ENCODE data around the gene TMC1.
"Not testable (repeated sequence)": the region's sequence is repeated elsewhere in the genome, so short reads cannot be mapped to it uniquely, and the experiment has no call there.

Gene TMC1

DNA sequence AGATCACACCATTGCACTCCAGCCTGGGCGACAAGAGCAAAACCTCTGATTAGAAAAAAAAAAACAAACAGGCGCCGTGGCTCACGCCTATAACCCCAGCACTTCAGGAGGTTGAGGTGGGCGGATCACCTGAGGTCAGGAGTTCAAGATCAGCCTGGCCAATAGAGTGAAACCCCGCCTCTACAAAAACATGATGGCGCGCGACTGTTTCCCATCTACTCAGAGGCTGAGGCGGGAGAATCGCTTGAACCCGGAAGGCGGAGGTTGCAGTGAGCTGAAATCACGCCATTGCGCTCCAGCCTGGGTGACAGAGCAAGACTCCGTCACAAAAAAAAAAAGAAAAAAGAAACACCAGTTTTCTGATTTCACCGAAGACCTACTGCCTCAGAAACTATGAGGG is at the start of gene TMC1:
Gene TMC1, plus strand, starts transcription at position 193 of the 400 bp plus-strand sequence. CDS start 127,041 bp downstream, outside the sequence.
- DNase-seq (ENCODE audit: low spot score): not testable (repeated sequence)

DNA sequence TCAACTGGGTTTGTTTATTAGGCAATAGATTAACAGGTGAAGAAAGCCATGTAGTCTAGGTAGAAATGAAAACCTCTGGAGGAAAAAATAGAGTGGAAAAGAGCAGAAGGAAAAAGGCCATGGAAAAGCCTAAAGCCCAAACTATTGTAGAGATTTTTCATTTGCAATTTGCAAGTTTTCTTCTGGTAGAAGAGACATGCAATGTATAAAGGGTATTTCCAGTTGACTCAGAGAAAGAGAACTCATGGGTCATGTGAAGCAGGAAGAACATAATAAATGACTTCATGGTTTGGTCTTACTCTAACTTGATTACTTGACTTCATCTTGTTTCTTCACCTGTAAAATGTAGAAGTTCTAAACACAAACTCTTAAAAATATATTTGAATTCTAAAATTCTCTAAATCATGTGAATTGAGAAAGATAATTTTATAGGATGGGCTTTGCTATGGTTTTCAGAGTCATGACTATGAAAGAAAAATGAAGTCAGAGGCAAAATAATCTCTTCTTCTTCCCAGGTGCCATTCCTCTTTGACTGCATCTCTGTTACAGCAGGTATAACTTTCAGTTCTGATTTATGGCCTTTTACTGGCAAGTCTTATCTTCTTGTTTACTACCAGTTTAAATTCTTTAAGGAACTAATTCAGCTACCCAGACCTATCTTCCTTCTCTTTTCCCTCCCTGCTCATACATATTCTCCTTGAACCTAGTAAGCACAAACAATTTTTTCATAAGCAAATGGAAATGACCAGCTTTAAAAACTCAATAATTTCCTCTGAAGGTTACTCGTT is 47.7 kb upstream of the TMC1 start:
- DNase-seq (ENCODE audit: low spot score): no peak

DNA sequence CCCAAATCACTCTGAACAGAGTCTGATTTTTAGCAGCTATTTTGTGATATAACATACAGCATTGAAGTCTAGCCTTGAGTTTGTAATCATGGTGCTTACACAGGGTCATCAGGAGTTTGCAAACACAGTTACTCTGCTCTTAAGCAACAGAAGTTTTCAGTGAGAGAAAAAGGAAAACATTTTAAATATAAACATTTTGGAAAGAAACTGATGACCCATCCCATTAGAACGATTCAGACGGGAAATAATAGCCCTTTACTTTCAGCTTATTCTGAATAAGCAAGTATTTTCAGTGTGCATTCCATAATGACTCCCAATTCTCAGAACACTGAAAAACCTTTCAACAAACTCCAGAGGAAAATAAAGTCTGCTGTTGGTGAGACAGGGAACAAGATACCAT is 46.7 kb upstream of the TMC1 start:
- DNase-seq (ENCODE audit: low spot score): no peak

DNA sequence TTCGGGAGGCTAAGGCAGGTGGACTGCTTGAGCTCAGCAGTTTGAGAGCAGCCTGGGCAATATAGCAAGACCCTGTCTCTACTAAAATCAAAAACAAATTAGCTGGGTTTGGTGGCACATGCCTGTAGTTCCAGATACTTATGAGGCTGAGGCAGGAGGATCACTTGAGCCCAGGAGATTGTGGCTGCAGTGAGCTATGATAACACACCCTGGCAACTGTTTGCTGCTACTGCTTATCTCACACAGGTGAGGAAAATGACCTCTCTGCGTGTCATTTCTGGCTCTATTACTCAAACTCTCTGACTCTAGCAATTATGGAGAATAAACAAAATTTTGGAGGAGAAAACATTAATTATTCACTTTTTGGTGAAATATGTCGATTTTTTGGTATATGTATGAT is 45.3 kb upstream of the TMC1 start:
- DNase-seq (ENCODE audit: low spot score): no peak

DNA sequence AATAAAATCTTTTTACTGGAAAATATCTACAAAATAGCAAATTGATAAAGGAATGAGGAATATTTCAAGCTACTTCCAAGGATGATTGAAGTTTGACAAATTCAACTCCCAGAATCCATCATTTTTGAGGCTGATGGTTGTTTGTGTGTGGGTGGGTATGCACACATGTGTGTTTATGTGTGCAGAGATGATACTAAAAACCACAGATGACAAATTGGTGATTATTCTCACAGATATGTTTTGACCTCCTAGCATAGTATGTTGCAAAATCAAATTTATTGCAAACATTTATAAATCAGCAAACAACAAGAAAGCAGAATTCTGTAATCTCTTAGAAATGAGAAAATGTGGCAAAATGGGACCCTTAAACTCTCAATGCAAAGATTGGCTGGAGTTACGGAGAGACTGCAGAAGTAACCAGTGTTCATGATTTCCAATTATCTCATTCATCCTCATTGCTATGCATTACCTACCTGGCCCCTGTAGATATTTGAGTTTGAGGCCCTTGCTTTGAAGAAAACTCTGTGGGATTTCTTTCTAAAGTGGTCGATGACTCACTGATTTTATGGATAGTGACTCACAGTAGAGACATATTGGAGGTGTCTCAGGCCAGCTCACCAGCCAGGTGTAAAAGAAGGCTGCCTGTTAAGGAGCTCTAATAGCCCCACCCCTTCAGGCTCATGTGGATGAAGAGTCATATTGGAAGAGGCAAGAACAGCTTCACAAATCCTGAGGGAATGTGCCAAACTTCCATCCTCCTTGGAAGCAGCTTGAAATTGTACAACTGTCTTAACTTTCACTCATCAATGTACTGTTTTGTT is 44.6 kb upstream of the TMC1 start:
- DNase-seq (ENCODE audit: low spot score): peak; percentile 98

DNA sequence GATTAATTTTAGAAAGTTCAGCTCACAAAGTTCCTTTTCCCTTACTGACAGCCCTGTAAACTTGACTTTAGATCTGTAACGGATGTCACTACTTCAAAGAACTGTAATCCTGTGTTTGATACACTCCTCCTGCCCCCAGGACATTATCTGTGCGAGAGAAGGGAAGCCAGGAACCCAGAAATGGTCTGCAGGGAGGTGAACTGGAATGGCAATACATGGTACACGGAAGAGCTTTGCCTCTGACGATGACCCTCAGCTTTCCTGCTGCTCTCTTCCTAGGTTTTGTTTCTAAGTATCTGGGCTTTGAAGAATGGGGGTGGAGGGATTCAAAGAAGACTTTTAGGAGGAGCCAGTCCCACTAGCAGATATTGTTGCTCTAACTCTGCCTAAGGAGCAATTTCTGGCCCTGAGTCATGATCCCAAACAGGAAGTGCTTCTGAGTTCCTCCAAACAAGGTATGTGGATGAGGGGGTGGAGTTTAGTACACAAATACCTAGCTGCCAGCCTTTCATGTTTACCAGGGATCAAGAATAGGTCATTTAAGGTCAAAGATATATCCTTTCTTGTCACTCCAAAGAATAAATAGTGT is 43.4 kb upstream of the TMC1 start:
- peak; percentile 97 for DNase-seq (ENCODE audit: low spot score)

DNA sequence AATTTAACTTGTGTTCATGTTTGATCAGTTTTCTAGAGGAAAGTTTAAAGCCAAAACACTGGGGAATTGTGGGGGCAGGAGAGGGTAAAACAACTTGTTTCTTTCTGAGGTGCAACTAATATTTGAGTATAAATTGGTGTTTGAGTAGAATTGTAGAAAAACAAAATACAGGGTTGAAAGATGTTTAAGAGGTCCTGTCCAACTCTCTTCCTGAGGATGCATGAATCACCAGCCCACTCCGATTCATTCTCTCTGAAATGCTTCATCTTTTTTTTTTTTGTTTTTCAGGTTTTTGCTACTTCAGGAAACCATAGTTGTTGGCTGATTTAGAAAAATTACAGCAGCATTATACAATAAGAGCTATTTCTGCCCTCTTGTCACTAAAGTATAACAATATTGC is 42.4 kb upstream of the TMC1 start:
- no peak for DNase-seq (ENCODE audit: low spot score)

DNA sequence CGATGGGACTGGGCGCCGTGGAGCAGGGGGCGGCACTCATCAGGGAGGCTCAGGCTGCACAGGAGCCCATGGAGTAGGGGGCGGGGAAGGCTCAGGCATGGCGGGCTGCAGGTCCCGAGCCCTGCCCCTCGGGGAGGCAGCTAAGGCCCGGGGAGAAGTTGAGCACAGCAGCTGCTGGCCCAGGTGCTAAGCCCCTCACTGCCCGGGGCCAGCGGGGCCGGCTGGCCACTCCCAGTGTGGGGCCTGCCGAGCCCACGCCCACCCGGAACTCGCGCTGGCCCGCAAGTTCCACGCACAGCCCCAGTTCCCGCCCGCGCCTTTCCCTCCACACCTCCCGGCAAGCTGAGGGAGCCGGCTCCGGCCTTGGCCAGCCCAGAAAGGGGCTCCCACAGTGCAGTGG is 41.1 kb upstream of the TMC1 start:
- not testable (repeated sequence) for DNase-seq (ENCODE audit: low spot score)

DNA sequence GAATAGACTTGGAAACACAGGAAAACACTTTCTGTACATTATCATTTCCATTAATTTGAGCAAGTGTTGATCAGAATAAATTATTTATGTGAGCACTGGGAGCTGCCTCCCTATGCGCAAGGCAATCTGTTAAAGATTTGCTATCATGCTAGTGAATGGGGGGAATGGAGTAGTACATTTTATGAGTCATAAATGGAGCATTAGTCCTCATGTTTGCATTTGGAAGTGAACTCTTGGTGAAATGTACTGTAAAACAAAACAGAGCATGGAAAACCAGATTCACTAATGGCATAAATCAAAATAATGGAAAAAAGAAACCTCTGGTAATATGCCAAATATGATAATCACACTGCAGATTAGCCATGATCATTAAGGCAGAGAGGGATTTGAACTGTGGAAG is 40.5 kb upstream of the TMC1 start:
- no peak for DNase-seq (ENCODE audit: low spot score)

DNA sequence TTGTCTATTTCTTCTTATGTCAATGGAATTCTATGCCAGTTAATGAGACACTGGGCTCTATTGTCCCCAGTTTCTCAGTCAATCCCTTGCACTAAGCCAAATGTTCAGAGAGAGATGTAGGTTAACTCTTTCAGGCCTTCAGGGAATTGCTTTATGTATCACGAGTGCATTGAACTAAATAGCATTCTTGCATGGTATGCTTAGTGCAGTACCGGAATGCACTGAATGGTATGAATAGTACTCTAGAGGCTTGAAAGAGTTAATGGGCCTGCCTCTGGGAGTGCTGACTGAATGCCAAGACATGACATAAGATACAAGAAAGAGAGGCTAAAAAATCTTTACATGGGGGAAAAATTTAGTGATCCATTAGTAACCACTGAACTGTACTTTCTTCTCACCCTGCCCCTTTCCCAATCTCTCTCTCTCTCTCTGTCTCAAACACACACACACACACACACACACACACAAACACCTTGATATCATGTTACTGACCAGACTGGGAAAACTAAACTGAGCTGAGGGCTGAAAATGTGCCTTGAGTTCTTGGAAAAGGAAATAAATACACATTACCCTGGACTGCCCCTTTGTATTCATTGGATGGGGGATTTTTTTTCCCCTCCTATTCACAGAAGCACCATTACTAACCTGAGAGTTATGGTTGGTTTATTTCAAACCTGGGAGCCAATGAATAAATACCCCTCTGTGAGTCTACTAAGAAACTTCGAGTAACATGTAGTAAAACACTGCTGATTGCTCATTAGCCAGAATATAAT is 35.4 kb upstream of the TMC1 start:
- DNase-seq (ENCODE audit: low spot score): no peak

DNA sequence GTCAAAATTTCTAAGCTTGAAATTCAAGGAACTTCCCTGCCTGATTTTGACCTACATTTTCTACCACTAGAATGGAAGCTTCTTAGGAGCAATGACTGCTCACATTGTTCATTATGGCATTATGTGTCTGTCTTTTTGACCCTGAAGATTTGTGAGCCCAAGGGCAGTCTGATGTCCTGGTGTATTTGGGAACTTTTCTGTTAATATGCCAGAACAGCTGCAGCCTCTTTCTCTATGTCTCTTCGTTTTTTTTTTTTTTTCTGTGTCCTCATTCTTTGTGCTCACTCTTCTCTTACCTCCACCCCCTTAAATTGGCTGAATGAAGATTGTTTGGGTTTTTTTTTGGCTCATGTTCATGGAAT is 34.8 kb upstream of the TMC1 start:
- DNase-seq (ENCODE audit: low spot score): no peak

DNA sequence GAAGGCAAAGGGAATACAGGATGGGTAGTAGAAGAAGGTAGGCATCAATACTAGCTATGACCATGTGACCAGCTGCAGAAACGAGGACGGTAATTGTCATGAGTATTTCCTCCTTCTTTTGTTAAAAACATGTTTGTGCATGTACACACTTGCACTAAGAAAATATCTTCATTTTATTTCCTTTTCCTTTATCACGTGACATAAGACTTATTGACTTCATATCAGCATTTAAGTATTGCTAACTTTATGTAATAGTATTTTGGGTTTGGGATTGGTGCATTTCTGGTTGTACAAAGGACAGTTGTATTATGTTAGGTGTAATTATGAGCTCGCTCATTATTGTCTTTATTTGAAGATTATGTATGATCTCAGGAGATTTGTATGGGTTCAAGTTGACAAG is 33.7 kb upstream of the TMC1 start:
- not testable (repeated sequence) for DNase-seq (ENCODE audit: low spot score)

DNA sequence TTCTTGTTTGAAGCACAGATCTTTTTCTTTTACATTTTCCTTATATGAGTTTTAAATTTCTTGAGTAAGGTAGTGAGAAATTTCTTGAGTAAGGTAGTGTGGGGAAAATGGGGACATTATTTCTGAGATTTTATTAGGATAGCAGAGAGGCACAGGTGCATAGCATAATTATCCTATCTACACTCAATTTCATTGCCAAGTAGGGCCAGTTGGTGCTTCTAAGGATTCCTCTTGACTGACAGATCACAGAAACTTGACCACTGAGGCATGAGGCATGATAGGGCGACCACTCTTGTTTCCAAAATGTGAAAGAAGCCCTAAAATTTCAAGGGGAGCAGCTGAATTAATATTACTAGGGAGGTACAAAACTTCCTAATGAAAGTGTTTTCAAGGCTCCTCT is 31.4 kb upstream of the TMC1 start:
- no peak for DNase-seq (ENCODE audit: low spot score)

DNA sequence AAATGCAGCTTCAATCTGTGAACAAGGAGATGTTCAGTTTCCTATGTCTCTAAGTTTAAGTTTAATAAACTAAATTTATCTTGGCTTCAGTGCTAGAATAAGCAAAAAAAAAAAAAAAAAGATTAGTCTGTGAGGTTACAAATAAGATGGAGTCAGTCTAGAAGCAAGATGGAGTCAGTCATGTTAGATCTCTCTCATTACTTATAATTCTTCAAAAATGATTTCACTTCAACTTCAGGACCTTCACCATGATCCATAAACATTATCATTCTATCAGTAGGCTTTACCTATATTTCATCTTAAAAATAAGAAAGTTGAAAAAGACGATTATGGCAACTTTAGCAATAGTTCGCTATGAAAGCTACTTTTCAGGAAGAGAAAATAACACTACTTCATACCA is 30.2 kb upstream of the TMC1 start:
- DNase-seq (ENCODE audit: low spot score): no peak

DNA sequence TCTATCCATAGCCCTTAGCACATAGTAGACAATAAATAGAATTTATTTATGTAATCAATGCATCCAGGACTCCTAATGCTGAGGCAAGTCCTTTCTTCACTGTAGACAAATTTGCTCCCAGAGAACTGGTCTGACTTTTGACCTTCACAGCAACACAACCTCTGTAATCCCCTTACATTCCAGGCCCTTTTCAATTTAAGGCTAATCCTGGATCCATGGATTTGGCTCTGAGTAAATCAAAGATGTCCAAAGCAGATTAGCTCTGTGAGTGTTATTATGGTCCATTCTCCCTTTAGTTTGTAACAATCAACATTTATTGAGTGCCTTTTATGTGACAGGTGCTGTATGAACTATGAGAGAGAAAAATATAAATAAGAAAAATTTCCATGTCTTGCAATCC is 27.4 kb upstream of the TMC1 start:
- no peak for DNase-seq (ENCODE audit: low spot score)

DNA sequence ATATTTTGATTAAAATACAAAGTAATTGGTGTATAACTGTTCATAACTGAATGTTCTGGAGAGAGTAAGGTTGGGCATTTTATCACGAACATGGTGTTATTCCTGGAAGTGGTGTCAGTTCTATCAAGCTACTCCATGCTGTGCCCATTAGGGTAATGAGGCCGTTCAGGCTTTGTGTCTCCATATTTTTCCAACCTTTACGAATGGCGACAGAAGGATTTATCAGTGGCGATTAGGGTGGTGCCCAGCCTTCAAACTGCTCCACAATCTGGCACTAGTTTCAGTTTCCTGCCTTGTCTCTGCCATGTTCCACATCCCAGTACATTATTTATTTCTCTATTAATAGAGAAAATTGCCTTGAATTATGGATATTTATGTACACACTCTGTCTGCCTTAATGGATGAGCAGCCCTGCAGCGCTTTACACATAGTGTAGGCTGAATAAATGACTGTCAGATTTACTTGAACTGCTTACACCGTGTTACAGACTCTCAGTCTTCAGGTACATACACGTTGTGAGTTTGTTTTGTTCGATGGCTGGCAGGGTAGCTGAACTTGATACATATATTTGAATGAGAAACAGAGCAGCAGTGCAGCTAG is 23.9 kb upstream of the TMC1 start:
- DNase-seq (ENCODE audit: low spot score): no peak

DNA sequence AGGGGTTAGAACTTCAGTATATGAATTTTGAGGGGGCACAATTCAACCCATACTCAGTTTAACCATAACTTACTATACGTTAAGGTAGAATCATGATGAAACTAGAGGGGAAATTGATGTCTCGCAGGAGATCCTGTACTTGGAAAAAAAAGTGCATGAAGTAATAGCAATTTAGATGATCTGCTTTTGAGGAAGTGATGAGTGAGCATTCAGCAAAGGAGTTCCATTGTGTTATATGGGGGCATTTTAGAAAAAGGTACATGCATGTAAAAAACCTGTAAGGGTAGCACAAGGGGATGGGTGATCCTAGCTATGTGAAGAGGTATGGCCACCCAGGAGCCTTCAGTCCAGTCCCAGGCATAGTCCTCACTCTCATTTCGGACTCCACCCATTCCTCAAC is 14.8 kb upstream of the TMC1 start:
- DNase-seq (ENCODE audit: low spot score): no peak

DNA sequence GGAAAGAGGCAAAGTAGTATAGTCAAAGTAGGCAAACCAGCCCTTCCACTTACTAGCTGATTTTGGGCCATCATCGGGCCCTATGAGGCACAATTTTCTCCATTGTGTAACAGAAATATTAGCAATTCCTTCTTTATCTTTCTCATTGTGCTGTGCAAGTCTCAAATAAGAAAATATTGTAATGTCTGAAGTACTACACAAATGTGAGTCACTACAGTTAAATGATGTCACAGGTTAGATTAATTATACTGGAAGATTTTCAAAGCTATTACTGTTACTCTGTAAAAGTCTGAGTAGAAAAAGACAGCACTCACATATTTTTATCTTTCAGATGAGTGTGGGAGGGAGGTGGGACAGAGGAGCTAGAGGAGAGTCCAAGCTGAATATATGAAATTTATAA is 12.4 kb upstream of the TMC1 start:
- no peak for DNase-seq (ENCODE audit: low spot score)

DNA sequence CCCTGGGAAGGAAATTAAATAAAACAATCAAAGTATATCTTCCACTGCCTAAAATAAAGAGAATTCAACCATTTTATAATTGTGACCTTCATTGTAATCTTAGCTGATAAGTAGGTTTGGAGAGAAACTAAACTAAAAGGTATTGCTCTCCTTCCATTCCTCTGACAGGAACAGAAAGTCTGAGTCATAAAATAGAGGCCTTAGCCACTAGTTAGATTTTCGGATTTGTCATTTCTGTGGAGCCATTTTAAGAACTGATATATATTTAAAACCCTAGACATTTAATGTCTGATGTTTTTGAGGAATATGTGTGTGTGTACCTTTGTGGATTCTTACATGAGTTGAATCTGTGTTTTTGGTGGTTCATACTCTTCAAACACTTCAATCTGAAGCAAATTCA is 11.8 kb upstream of the TMC1 start:
- DNase-seq (ENCODE audit: low spot score): no peak

DNA sequence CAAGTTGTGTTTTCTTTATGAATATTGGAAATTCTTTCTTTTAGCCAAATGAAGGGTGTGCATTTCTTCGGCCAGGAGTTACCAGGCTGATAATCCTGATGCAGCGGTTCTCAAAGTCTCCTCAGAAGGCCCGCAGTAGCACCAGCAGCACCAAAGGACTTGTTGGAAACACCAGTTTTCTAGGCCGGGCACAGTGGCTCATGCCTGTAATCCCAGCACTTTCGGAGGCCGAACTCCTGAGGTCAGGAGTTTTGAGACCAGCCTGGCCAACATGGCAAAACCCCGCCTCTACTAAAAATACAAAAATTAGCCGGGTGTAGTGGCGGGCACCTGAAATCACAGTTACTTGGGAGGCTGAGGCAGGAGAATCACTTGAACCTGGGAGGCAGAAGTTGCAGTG is 397 bp upstream of the TMC1 start:
- not testable (repeated sequence) for DNase-seq (ENCODE audit: low spot score)

DNA sequence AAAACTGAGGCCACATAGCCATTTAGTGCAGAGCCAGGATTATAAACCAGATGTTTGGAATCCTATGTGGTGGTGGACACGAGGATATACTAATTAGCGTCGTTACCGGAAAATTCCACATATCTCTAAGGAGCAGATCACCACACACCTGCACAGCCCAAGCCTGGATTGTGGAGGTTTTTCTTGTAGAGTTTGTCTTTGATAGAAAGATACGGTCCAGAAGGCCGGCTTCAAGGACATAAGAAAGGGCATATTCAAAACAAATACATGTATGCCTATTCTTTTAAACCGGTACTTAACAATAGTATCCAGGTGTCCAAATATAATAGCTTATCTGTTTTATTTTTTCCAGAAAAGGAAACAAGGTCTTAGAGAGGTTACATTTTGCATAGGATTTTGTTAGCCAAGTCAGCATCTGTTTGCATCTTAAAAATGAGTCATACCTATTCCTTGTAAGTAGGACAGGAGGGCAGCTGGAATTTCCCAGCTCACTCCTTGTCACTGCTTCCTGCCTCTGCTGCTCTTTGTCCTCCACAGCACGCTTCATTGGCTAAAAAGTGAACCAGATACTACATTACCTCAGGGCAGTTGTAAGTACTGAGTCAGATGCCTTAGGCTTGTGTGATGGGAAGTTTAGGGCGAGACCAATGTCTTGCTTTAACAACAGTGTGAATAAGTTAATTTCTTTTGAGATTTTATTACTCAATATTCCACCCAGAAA is 3.6 kb downstream of the TMC1 start:
- peak; percentile 70 for DNase-seq (ENCODE audit: low spot score)
